K562 (cell line): ENCODE data around the gene FAM199X.

Experiments used
- CEBPB ChIP-seq: fragments of 450-650 bp; IDR thresholded peaks from 2 replicates; pipeline ENCODE4 v1.6.1; 2016; ENCODE audit warnings: missing genetic modification characterization, missing compliant biosample characterization
- CTCF ChIP-seq, 3 experiments: IDR thresholded peaks in 2 of 3; conservative IDR thresholded peaks in 1 of 3; 2 replicates each; pipeline ENCODE4 v1.5.1; 2011 to 2012; ENCODE audit warnings: low read length in 3 of 3, mild to moderate bottlenecking in 3 of 3, control low read depth in 2 of 3, improper control_type of control experiment in 1 of 3, inconsistent platforms in 1 of 3, low read depth in 1 of 3, mixed read lengths in 1 of 3, moderate library complexity in 1 of 3; ENCODE audit not compliant: insufficient read depth in 2 of 3
- E2F1 ChIP-seq: sonication (generic); formaldehyde crosslinking; IDR thresholded peaks from 2 replicates; pipeline ENCODE4 v1.8.1; 2023; ENCODE audit warnings: mild to moderate bottlenecking, missing genetic modification reagents, moderate library complexity
- EP300 ChIP-seq: IDR thresholded peaks from 2 replicates; pipeline ENCODE4 v1.6.1; 2012; ENCODE audit warnings: low read length, improper control_type of control experiment
- ETV6 ChIP-seq, 3 experiments: fragments of 150-350 bp in 1 of 3; sonication (generic) in 1 of 3; formaldehyde crosslinking in 1 of 3; IDR thresholded peaks; 2 replicates each; pipeline versions ENCODE4 v1.6.1 to v1.8.0; 2014 to 2022; ENCODE audit warnings: borderline replicate concordance in 2 of 3, low read depth in 2 of 3, antibody characterized with exemption in 1 of 3, low read length in 1 of 3, mild to moderate bottlenecking in 1 of 3, missing genetic modification reagents in 1 of 3
- FOXO4 ChIP-seq: fragments of 450-650 bp; formaldehyde crosslinking; IDR thresholded peaks from 2 replicates; pipeline ENCODE4 v1.4.0; 2020; ENCODE audit warnings: mild to moderate bottlenecking, moderate library complexity
- PHF20 ChIP-seq: fragments of 450-650 bp; IDR thresholded peaks from 2 replicates; pipeline ENCODE4 v1.6.1; 2018; ENCODE audit not compliant: partially characterized antibody
- POLR2A ChIP-seq: fragments of 450-650 bp; conservative IDR thresholded peaks from 2 replicates; pipeline ENCODE4 v1.6.1; 2016
- PRDM10 ChIP-seq: fragments of 450-650 bp; IDR thresholded peaks from 2 replicates; pipeline ENCODE4 v1.6.1; 2018; ENCODE audit not compliant: partially characterized antibody
- TCF7L2 ChIP-seq: fragments of 150-350 bp; IDR thresholded peaks from 2 replicates; pipeline ENCODE4 v1.6.1; 2016; ENCODE audit warnings: low read depth, mild to moderate bottlenecking, low read length, moderate library complexity
- ZNF280B ChIP-seq: fragments of 250-450 bp; sonication (Bioruptor Pico); IDR thresholded peaks from 2 replicates; pipeline ENCODE4 v1.5.1; 2021; ENCODE audit warnings: mild to moderate bottlenecking
- ZNF3 ChIP-seq: fragments of 250-450 bp; sonication (Bioruptor Pico); IDR thresholded peaks from 2 replicates; pipeline ENCODE4 v1.5.0; 2021; ENCODE audit warnings: mild to moderate bottlenecking, moderate library complexity

- TF ChIP-seq POLR2A (no peak), E2F1 (CRISPR knock-in tag) (no peak), CEBPB (no peak), PHF20 (no peak), ZNF280B (no peak), CTCF (IDR thresholded peaks at IDR 0.05 in 2 of 3, conservative IDR thresholded peaks at IDR 0.05 in 1 of 3; ENCODE audit: insufficient read depth in 2 of 3, low read depth in 1 of 3, low read length in 3 of 3) (no peak), TCF7L2 (no peak), EP300 (no peak), PRDM10 (no peak), FOXO4 (CRISPR knock-in tag) (no peak), ZNF3 (CRISPR knock-in tag) (no peak), ETV6 (IDR thresholded peaks at IDR 0.05; ENCODE audit: borderline replicate concordance in 1 of 2, low read depth in 2 of 2, low read length in 1 of 2) (no peak), ETV6 (CRISPR knock-in tag; IDR thresholded peaks at IDR 0.05; ENCODE audit: borderline replicate concordance) (no peak)
Measured at GRCh38 chrX:104195013-104195412, 28.8 kb downstream of the FAM199X start.
